Cardiac muscle cell (in vitro differentiated cells and primary cell): ENCODE results near the gene ZNF750. TPM values are rescaled to one million over a fixed set of nuclear protein-coding genes. Genes with fewer than 3 reads are reported as not detected.
A peak's percentile ranks its signal among the peaks of the same experiment; 100 is the strongest.

Experiments used
- DNase-seq, 2 donors: peaks; one replicate each; pipeline versions ENCODE4 v3.0.0 to v3.0.0-alpha.2; 2010 to 2017; ENCODE audit warnings: low read depth in 1 of 2, low spot score in 1 of 2
- H3K27ac ChIP-seq: fragments of 200-600 bp; sonication (generic); 2 replicates; pipeline ENCODE4 v1.5.1; 2016
- H3K27me3 ChIP-seq: fragments of 200-600 bp; sonication (generic); 2 replicates; pipeline ENCODE4 v1.6.0; 2016; ENCODE audit warnings: control low read depth
- H3K36me3 ChIP-seq: fragments of 200-600 bp; sonication (generic); 2 replicates; pipeline ENCODE4 v1.5.1; 2016; ENCODE audit warnings: control low read depth
- H3K4me1 ChIP-seq: fragments of 200-600 bp; sonication (generic); 2 replicates; pipeline ENCODE4 v1.8.1; 2017; ENCODE audit warnings: low read depth, mild to moderate bottlenecking, mixed run types
- H3K4me3 ChIP-seq: fragments of 200-600 bp; sonication (generic); 2 replicates; pipeline ENCODE4 v1.5.1; 2016; ENCODE audit warnings: mild to moderate bottlenecking
- H3K9me3 ChIP-seq: fragments of 200-600 bp; sonication (generic); 2 replicates; pipeline ENCODE4 v1.5.1; 2017; ENCODE audit warnings: low read depth, mild to moderate bottlenecking, control low read depth
- polyA plus RNA-seq: library from polyadenylated mRNA; unstranded; fragments of >200 nt; fragmentation: Nextera tagmentation; extraction: Ambion mirVana; gene quantifications from 2 replicates; pipeline ENCODE4 v1.2.1, GENCODE V29; 2016
- total RNA-seq: library from RNA; depleted of rRNA; stranded (reverse); fragments of >200 nt; gene quantifications from 2 replicates; pipeline ENCODE4 v1.2.3, GENCODE V29; 2016
- TF ChIP-seq, protein P1 (sequence below): IDR thresholded peaks from 2 replicates; pipeline ENCODE4 v1.5.1; 2012; ENCODE audit warnings: low read depth, mild to moderate bottlenecking, low read length

Gene ZNF750
- total and polyA plus RNA-seq, 2 experiments from 2014 or later, result 0.49 TPM; not detected in 1

DNA sequence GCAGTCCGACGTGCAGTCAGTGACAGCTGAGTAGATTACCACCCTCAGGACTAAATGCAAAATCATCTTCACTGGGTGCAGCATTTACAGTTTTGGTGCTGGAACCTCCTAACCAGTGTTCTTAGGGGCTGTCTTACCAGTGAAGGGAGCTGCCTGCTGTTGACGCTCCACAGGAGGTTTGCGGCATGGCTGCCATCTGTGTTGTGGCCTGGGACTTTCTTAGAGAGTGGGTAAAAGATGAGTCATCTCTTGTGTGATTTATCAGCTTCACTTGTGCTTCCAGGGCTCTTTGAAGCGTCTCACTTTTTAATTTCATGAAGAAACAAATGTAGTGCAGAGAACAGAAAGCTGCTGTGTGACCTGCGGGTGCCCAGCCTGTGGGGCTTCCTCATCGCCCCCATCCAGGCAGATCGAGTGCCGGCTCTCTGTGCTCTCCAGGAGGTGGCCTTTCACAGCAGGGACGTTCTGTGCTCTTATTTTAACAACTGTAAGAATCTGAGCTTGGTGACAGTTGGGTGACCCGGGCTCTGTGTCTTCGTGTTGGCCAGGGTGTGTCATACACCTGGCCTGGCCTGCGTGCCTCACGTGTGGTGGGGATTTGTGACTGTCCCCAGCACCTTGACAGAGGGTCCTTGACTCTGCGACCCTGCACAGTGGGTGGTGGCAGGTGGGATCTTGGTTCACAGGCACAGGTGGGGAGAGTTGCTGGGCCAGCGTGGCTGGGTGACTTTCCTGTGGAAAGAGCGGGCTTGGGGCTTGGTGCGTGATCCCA lies 24.3 kb upstream of the ZNF750 start:
- DNase-seq, result peak in 1 of 2 donors; percentile 73
- TF ChIP-seq, protein P1, sequence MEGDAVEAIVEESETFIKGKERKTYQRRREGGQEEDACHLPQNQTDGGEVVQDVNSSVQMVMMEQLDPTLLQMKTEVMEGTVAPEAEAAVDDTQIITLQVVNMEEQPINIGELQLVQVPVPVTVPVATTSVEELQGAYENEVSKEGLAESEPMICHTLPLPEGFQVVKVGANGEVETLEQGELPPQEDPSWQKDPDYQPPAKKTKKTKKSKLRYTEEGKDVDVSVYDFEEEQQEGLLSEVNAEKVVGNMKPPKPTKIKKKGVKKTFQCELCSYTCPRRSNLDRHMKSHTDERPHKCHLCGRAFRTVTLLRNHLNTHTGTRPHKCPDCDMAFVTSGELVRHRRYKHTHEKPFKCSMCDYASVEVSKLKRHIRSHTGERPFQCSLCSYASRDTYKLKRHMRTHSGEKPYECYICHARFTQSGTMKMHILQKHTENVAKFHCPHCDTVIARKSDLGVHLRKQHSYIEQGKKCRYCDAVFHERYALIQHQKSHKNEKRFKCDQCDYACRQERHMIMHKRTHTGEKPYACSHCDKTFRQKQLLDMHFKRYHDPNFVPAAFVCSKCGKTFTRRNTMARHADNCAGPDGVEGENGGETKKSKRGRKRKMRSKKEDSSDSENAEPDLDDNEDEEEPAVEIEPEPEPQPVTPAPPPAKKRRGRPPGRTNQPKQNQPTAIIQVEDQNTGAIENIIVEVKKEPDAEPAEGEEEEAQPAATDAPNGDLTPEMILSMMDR, result no peak
- H3K27ac ChIP-seq, result peak overlapping the region; percentile 92
- H3K27me3 ChIP-seq, result no peaks in the 10 kb centered on the region
- no peak overlapping the region for H3K4me3 ChIP-seq
- H3K4me1 ChIP-seq, result peaks cover 60% of the 10 kb centered on the region
- no peaks in the 10 kb centered on the region for H3K9me3 ChIP-seq
- H3K36me3 ChIP-seq, result no peaks in the 10 kb centered on the region

- peak overlapping the region; percentile 92 for H3K27ac ChIP-seq
- no peaks in the 10 kb centered on the region for H3K9me3 ChIP-seq
- H3K4me3 ChIP-seq, result no peak overlapping the region
- no peaks in the 10 kb centered on the region for H3K27me3 ChIP-seq
- TF ChIP-seq, protein P1, result no peak
- H3K4me1 ChIP-seq, result peaks cover 64% of the 10 kb centered on the region
- DNase-seq, result peak in 1 of 2 donors; percentile 63
- no peaks in the 10 kb centered on the region for H3K36me3 ChIP-seq
Measured at GRCh38 chr17:82863383-82863940, 23.6 kb upstream of the ZNF750 start.

- no peaks in the 10 kb centered on the region for H3K36me3 ChIP-seq
- DNase-seq, result no peak
- no peaks in the 10 kb centered on the region for H3K27me3 ChIP-seq
- no peaks in the 10 kb centered on the region for H3K9me3 ChIP-seq
- peak overlapping the region; percentile 92 for H3K27ac ChIP-seq
- TF ChIP-seq, protein P1, result no peak
- H3K4me1 ChIP-seq, result peaks cover 67% of the 10 kb centered on the region
- H3K4me3 ChIP-seq, result no peak overlapping the region
Measured at GRCh38 chr17:82862737-82863382, 23.0 kb upstream of the ZNF750 start.

DNA sequence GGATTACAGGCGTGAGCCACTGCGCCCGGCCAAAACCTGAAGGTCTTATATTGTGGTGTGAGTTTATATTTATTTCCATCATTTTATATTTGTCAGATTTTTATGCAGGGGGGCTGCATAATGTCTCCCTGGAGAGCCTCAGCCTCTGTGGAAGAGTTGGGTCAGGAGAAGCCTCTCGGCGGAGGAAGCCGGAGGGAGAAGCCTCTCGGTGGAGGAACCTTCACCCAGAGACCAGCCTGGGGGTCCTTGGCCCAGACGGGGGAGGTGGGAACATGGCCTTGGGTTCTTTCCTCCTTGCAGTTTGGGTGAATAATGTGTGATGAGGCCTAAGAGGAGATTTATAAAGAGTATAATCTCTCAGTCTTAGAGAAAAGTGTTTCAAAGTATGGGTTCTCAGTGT lies 22.4 kb upstream of the ZNF750 start:
- H3K4me3 ChIP-seq, result no peak overlapping the region
- DNase-seq, result no peak
- TF ChIP-seq, protein P1, result no peak
- H3K4me1 ChIP-seq, result peaks cover 67% of the 10 kb centered on the region
- H3K9me3 ChIP-seq, result no peaks in the 10 kb centered on the region
- H3K27ac ChIP-seq, result peak overlapping the region; percentile 92
- H3K27me3 ChIP-seq, result no peaks in the 10 kb centered on the region
- H3K36me3 ChIP-seq, result no peaks in the 10 kb centered on the region

GRCh38 chr17:82861393-82861775 lies 21.6 kb upstream of the ZNF750 start:
- no peaks in the 10 kb centered on the region for H3K9me3 ChIP-seq
- H3K4me3 ChIP-seq, result no peak overlapping the region
- no peaks in the 10 kb centered on the region for H3K36me3 ChIP-seq
- TF ChIP-seq, protein P1, result no peak
- H3K27me3 ChIP-seq, result no peaks in the 10 kb centered on the region
- no peak overlapping the region for H3K27ac ChIP-seq
- peaks cover 61% of the 10 kb centered on the region for H3K4me1 ChIP-seq
- DNase-seq, result no peak
